GOT3 (cell line): Measurements from ENCODE around the gene AHRR.

Experiments
- DNase-seq: peaks from one replicate; lab custom pipeline; 2025; ENCODE audit warnings: mixed read lengths; lab: John Stamatoyannopoulos, UW

AHRR gene

DNA sequence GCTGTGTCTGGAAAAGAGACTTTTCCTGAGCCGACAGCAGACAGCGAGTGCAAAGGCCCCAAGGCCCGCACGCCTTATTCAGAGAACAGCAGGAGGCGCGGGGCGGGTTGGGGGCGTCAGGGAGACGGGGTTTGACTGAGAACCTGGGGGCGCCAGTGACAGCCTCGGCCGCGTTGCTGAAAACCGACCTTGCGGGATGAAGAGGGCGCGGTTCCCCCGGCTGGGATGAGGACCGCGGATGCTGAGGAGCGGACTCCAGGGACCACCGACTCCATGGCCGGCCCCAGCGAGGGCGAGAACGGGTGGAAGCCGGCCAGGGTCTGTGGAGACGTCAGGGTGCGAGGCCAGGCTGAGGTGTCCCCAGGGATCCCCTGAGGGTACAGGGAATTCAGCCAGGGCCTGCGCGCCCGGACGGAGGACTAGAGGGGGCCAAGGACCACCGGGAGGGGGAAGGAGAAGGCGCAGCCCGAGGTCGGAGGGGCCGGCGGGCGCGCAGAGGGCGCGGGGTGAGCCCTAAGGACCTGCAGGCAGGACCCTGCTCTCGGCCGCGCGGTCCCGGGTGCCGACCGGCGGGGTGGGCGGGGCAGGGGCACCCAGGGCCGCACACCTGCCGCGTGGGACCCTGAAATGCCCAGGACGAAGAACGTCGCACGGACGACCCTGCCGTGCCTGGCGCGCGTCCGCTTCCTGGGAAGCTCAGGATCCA lies 837 bp upstream of the AHRR start:
- DNase-seq = no peak

DNA sequence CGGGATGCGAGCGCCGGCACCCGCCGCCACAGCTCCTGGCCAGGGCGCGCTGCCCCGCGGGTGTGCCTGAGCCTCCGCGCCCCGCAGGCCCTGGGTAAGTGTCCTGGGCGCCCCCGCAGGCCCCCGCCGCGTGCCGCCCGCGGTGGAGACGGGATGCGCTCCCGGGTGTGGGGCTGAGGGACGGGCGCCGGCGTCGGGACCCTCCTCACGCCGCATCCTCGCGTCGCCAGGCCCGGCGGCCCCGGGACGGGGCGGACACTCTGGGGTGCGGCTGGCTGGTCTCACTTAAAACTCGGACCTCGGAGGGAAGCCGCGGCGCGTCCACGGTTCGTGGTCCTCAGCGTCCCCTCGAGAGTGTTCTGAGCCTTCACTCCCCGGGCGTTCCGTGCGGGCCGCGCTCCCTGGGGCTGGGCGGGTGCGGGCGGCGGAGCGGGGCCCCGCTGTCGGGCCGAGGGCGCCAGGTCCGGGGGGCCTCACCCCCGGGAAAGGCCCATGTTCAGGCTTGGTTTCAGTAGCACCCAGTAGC lies 275 bp downstream of the AHRR start:
- no peak for DNase-seq

DNA sequence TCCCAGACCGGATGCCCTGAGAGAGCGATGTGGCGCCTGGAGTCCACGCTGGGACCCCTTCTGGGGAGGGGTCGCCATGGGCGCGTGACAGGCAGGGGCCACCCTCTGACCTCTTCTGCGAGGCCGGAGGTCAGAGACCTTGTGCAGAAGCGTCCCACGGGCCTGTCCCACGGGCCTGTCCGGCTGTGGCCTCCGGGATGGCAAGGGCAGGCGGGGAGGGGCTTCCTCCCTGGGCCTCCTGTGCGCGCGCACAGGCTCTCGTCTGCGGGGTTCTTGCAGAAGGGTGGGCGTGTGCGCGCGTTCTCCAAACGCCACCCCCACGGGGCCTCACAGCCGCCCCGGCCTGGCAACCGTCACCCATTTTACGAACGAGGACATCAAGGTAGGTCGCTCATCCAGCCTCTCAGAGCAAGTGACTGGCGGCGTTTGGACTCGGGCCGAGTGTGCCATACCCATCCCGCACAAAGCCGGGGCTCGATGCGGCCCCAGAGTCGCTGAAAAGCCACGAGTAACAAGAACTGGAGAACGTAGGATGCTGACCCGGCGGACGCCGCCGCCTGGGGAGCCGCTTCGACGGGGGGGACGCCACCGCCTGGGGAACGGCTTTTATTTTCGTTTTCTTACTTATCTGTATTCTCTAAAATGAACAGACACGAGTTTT lies 897 bp downstream of the AHRR start:
- no peak for DNase-seq

DNA sequence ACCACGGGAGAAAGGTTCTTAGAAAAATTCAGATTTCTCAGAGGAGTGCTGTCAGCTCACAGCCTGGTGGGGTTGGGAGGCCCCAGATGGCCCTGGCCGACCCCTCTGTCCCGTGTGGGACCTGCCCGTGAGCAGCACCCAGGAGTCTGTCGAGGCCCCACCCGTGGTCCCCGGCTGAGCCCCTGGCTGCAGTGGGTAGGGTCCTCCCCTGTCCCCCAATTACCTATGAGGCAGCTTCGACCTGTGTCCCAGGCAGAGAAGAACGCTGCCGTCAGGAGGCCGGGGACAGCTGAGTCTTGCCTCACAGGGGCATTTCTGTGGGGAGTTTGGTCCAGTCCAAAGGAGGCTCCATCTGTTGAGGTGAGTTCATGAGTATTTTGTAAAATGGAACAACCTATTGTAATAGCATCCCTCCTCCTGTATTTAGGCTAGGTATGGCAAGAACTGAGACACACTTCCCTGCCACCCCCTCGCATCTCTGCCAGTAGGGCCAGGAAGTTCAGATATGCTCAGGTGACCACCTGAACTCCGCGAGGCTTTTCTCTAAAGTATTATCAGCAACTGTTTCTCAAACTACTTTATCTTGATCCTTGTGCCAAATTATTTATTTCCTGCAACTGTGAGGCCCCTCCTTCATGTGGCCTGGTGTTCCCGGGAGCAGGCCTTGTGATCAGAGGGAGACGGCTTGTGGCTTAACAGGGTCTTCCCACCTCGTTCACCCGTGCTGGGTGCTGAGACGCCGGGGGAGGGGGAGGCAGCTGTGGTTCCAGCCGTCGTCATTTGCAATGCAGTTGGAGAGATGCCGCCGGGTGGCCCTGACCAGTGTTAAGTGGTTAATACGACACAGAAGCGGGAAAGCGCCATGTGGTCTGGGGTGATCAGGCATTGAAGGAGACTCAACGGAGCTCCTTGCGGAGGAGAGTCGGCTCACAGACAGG lies 1.7 kb downstream of the AHRR start:
- no peak for DNase-seq

DNA sequence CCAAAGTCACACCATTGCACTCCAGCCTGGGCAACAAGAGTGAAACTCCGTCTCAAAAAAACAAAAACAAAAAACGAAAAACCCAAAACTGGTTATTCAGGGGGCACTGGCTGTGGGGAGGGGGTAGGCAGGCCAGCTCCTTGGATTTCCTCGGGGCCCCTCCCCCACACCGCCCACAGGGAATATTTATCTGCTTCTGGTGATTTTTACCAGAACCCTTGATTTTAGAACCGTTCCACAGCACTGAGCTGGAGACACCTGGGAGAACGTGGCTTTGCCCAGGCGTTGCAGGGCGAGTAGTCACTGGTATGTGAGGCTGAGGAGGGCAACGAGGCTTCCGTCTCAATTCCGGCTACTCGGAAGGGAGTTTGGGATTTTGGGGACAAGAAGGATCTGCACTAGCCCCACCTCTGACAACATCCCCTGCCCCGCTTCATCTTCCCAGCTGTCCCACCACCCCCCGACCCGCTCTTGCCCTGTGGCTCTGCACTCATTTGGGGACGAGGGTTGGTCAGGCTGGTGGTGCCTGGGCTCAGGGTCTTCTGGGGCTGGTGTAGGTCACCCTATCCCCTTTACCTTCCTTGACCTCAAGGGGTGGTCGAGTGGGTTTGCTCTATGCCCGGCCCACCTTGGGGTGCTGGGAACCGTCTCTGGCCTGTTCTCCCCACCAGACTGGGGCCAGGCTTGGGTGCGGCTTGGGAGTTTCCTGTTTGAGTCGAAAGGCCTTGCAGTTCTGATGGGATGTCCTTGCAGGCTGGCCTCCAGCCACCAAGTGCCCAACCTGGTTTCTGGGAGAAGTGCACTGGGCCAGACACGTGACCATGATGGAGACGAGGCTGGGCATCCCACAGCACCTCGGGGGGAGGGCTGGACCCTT lies 3.5 kb downstream of the AHRR start:
- DNase-seq = no peak

DNA sequence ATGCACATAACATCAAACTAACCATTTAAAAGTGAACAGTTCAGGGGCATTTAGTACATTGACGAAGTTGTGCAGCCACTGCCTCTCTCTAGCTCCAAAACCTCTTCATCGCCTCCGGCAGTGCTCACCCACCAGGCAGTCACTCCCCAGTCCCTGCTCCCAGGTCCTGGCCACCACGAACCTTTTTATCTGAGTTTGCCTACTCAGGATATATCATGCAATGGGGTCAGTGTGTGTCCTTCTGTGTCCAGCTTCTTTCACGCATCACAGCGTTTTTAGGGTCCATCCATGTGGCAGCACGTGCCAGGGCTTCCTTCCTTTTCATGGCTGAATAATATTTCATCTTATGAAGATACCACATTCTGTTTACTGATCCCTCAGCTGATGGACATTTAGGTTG lies 4.6 kb downstream of the AHRR start:
- DNase-seq = no peak

DNA sequence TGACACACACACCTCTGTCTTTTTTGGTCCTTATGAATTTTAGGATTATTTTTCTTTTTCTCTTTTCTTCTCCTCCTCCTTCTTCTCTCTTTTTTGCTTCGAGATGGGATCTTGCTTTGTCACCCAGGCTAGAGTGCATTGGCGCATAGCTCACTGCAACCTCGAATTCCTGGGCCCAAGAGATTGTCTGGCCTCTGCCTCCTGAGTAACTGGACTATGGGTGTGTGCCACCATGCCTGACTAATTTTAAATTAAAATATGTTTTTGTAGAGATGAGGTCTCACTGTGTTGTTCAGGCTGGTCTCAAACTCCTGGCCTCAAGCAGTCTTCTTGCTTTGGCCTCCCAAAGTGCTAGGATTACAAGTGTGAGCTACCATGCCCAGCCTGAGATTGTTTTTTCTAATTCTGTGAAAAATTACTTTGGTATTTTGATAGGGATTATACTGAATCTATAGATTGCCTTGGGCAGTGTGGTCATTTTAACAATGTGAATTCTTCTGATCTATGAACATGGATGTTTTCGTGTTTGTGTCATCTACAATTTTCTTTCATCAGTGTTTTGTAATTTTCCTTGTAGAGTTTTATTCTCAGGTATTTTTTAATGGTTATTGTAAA lies 7.7 kb downstream of the AHRR start:
- no peak for DNase-seq

DNA sequence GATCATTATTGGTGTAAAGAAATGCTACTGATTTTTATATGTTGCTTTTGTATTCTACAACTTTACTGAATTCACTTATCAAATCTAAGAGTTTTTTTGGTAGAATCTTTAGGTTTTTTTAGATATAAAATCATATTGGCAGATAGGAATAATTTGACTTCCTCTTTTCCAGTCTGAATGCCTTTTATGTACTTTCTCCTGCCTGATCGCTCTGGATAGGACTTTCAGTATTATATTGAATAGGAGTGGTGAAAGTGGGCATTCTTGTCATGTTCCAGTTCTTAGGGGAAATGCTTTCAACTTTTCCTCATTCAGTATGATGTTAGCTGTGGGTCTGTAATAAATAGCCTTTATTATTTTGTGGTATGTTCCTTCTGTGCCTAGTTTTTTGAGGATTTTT lies 8.3 kb downstream of the AHRR start:
- DNase-seq = no peak

DNA sequence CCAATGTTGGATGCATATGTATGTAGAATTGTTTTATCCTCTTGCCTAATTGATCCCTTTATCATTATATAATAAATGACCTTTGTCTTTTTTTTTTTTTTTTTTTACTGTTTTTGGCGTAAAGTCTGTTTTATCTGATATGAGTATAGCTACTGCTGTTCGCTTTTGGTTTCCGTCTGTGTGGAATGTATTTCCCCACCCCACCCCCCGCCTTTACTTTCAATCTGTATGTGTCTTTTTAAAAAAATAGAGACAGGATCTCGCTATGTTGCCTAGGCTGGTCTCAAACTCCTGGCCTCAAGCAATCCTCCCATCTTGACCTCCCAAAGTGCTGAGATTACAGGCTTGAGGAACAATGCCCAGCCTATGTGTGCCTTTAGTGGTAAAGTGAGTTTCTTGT lies 11.3 kb downstream of the AHRR start:
- DNase-seq = no peak

DNA sequence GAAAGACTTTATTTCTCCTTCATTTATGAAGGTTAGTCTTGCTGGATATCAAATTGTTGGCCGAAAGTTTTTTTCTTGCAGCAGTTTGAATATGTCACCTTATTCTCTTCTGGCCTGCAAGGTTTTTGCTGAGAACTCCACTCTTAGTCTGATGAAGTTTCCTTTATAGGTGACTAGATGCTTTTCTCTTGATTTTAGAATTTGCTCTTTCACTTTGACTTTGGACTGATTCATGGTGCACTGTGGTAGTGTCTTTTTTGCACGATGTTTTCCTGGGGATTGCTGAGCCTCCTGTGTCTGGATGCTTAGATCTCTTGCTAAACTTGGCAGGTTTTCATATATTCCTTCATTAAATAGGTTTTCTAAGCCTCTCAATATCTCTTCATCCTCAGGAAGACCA lies 12.4 kb downstream of the AHRR start:
- no peak for DNase-seq

DNA sequence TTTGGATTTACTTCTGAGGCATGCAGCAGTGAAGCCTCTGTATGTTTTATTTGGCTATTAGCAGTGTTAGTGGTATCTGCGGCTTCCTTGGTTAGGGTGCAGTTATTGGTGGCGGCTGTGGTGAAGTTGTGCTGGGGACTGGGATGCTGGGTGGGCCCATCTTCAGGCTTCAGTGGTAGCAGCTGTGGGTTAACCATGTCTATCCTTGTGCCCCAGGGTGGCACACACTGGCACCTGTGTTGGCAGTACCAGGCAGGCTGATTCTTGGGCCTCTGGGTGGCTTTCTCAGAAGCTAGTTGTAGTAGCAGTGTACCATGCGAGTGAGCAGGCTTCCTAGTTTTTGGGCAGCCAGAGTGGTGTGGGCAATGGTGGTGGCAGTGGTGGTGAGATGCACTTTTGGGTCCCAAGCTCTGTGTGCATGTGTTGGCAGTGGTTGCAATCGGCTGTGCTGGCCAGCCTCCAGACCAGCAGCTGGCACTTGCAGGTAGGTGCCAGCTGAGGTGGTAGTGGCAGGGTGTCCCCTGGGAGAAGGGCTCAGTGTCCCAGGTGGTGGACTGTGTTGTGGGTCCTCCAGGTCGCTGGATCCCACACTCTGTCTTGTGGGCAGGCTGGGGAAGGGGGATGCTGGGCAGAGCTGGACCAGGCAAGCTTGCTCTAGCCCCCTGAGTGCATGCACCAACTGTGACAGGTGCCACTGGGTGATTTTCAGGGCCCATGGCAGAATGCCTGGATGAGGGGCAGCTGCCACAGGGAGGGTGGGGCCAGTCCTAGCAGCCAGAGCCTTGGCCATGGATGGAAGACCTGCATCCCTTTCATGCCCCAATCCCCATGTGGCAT lies 13.6 kb downstream of the AHRR start:
- DNase-seq = no peak

DNA sequence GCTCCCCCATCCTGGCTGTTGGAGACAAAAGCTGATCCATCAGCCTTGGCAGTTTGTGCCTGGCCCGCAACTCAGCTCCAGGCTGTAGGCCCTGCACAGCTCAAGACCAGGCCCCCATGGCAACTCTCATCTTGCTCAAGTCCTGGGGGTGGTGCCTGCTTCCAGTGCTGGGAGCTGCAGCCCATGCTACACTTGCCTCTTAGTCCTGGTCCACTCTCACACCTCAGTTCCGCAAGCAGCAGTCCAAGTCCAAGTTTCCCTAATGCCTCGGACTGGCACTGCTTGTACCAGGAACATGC lies 14.2 kb downstream of the AHRR start:
- no peak for DNase-seq

DNA sequence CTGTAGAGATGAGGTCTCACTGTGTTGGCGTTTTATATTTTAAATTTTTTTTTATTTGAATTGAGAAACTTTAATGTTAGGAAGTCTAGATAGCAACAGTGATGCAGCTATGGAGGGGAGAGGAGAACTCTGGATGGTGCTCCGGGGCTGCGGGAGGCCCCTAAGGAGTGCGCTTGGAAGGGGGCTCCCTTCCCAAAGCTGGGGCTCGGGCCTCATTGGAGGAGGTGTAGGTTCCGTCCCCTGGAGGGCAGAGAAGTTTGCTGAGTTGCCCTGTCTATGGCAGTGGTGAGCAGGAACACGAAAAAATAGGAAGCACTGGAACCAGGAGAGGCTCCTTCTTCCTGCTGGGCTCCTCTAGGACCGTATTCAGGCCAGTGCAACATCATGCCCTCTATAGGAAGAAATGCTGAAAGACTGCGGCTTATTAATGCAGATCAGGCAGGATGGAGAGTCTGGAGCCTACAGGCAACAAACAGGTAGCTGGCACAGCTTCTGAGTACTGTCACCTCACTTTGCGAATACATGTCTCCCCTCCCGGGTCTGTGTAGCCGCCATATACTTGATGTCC lies 16.1 kb downstream of the AHRR start:
- DNase-seq = no peak

DNA sequence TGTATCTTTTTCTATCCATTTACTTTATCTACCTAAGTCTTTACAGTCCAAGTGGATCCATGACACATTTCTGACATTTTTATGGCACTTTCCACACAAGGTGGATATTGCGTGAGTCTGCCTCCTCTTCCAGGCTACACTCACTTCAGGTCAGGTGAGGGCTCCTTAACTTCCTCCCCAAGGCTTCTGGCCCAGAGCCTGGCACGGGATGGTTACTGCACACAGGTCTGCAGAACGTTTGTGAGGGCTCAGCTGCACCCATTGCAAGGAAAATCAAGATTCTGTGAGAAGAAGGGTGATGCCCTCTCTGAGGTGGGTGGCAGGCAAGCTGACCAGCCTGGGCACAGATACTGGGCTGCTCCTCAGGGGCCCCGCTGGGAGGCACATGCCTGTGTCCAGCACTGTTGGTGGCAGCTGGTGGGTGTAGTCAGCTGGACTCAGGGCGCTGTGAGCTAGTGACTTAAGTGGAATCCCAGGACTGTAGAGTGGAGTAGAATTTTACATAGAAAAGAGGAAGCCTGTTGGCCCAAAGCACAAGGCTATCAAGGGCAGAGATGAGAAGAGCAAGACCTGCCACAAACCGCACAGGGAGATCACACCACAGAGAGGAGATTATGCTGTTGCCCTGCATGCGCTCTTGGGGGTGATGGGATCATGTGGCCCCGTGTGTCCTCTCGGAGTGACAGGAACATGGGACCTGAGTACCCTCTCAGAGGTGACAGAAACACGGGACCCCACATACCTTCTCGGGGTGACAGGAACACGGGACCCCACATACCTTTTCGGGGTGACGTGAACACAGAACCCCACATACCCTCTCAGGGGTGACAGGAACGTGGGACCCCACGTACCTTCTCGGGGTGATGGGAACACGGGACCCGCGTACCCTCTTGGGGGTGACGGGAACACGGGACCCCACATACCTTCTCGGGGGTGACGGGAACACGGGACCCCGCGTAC lies 21.3 kb downstream of the AHRR start:
- no peak for DNase-seq

DNA sequence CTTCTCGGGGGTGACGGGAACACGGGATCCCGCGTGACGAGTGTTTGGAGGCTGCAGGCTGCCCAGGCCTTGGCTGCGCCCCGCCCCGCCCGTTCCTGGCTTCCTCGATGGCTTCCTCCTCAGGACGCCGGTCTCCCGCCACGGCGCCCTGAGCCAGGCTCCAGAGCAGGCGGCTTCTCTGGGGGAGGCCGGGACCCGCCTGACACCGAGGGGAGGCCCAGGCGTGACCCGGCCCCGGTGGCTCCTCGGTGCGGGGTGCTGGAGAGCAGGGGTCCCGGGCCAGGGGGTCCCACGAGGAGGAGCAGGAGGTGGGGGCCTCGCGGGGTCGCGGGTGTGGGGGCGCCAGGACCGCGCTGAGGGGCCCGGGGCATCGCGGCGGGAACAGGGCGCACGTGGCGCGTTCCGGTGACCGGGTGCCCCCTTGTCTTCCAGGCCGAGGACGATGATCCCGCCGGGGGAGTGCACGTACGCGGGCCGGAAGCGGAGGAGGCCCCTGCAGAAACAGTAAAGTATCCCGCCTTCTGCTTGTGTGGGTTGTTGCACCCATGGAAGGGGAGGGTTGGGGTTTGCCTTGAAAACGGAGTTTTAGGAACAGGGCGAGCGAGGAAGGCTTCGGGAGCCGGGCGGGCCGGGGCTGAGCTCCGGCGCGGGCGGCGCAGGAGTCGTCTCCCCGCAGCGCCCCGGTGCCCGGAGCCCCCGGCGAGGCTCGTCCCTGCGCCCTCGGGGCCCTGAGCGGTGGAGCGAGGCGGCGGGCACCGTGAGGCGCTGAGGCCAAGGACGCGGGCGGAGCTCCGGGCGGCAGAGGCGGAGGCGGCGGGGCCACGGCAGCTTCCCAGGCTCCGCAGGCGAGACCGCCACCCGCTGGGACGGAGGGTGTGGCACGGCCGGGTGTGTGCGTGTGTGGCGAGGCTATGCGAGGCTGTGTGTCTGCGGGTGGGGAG lies 22.2 kb downstream of the AHRR start:
- no peak for DNase-seq

DNA sequence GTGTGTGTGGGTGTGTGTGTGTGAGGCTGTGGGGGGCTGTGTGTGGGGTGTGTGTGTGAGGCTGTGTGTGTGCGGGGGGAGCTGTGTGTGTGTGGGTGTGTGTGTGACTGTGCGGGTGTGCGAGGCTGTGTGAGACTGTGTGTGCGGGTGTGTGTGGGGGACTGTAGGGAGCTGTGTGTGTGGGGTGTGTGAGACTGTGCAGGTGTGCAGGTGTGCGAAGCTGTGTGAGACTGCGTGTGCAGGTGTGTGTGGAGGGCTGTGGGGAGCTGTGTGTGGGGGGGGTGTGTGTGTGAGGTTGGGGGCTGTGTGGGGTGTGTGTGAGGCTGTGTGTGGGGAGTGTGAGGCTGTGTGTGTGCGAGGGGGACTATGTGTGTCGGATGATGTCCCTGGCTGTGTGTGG lies 23.2 kb downstream of the AHRR start:
- no peak for DNase-seq

DNA sequence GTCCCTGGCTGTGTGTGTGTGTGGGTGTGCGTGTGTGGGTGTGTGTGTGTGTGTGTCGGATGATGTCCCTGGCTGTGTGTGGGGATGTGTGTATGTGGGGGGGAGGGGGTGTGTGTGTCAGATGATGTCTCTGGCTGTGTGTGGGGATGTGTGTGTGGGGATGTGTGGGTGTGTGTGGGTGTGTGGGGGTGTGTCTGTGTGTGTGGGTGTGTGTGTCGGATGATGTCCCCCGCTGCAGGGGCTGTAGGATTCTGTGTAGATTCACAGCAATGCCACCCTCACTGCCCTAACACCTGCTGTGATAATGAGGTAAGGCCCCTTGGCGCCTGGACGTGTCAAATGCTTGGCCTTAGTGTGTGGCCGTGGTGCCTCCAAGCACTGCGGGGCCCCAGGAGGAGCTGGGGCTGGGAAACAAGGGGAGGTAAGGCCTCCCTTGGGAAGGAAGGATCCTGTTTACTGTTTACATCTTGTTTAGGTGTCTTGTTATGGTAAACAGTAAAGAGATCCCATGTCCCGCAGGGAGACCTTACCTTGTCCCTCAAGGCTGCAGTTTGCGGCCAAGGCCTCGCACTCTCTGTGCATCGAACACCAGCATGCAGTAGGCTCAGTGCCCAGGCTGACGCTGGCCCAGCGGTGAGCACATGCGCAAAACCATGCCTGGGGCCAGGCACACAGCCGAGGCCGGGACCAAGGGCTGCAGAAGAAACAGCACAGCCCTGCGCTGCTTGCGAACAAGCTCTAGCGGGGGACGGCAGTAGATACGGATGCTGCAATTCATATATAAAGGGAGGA lies 24.1 kb downstream of the AHRR start:
- no peak for DNase-seq
